SK-N-MC (cell line): ENCODE results near the gene DZIP1L.

Experiments used
- DNase-seq: peaks from one replicate; pipeline ENCODE4 v3.0.0-alpha.2; 2011; ENCODE audit warnings: low read depth, low spot score
- H3K27ac ChIP-seq: fragments of 200-600 bp; sonication (generic); 2 replicates; pipeline ENCODE4 v1.5.1; 2016; ENCODE audit warnings: mixed run types
- H3K36me3 ChIP-seq: fragments of 200-600 bp; sonication (generic); 2 replicates; pipeline ENCODE4 v1.6.1; 2017; ENCODE audit warnings: antibody characterized with exemption, low read length, mixed read lengths; ENCODE audit not compliant: insufficient read depth
- H3K4me3 ChIP-seq: fragments of 200-600 bp; sonication (generic); 2 replicates; pipeline ENCODE4 v1.5.1; 2016
- H3K9ac ChIP-seq: fragments of 200-600 bp; sonication (generic); 2 replicates; pipeline ENCODE4 v1.8.0; 2017; ENCODE audit warnings: mixed run types, mixed read lengths; ENCODE audit not compliant: insufficient read length
- H3K9me3 ChIP-seq: fragments of 200-600 bp; sonication (generic); 2 replicates; pipeline ENCODE4 v1.6.1; 2017; ENCODE audit warnings: low read depth, mild to moderate bottlenecking, antibody characterized with exemption, low read length, moderate library complexity, mixed read lengths
- EZH2 ChIP-seq: fragments of 200-600 bp; sonication (generic); IDR thresholded peaks from one replicate; pipeline ENCODE4 v1.6.1; 2017; ENCODE audit warnings: antibody characterized with exemption
- FOXP2 ChIP-seq: optimal IDR thresholded peaks from 2 replicates; pipeline ENCODE3; 2011; ENCODE audit warnings: mild to moderate bottlenecking, moderate library complexity; ENCODE audit not compliant: insufficient read depth; ENCODE audit errors: extremely low read length, control extremely low read depth
- POLR2AphosphoS5 ChIP-seq: IDR thresholded peaks from 2 replicates; pipeline ENCODE4 v1.6.1; 2012; ENCODE audit warnings: mild to moderate bottlenecking, low read depth, low read length, borderline replicate concordance

DZIP1L gene

GRCh38 chr3:138038725-138039462 is 76.5 kb downstream of the DZIP1L start:
- no peak for DNase-seq
- Histone ChIP-seq H3K4me3 (no peak overlapping the region), H3K9me3 (no peaks in the 10 kb centered on the region), H3K9ac (no peak overlapping the region), H3K36me3 (no peaks in the 10 kb centered on the region), H3K27ac (no peak overlapping the region)
- no peak for TF ChIP-seq POLR2AphosphoS5
- TF ChIP-seq EZH2: no peak
- no peak for TF ChIP-seq FOXP2

GRCh38 chr3:138036572-138036971 is 78.8 kb downstream of the DZIP1L start:
- TF ChIP-seq POLR2AphosphoS5 (no peak), EZH2 (no peak), FOXP2 (no peak)

GRCh38 chr3:138034918-138035317 is 80.5 kb downstream of the DZIP1L start:
- no peak for TF ChIP-seq FOXP2

More at GRCh38 chr3:138036572-138036971, 78.8 kb downstream of the DZIP1L start:
- Histone ChIP-seq H3K4me3 (no peak overlapping the region), H3K9ac (no peak overlapping the region), H3K27ac (no peak overlapping the region), H3K9me3 (no peaks in the 10 kb centered on the region), H3K36me3 (no peaks in the 10 kb centered on the region)
- no peak for DNase-seq

GRCh38 chr3:138033202-138033691 is 82.2 kb downstream of the DZIP1L start:
- no peak for TF ChIP-seq POLR2AphosphoS5
- TF ChIP-seq EZH2: no peak
- TF ChIP-seq FOXP2: no peak

More at GRCh38 chr3:138034918-138035317, 80.5 kb downstream of the DZIP1L start:
- Histone ChIP-seq H3K4me3 (no peak overlapping the region), H3K9ac (no peak overlapping the region), H3K9me3 (no peaks in the 10 kb centered on the region), H3K36me3 (no peaks in the 10 kb centered on the region), H3K27ac (no peak overlapping the region)
- no peak for DNase-seq

GRCh38 chr3:138032567-138032966 is 82.8 kb downstream of the DZIP1L start:
- H3K9ac ChIP-seq: no peak overlapping the region
- H3K27ac ChIP-seq: no peak overlapping the region
- DNase-seq: no peak
- no peak overlapping the region for H3K4me3 ChIP-seq
- H3K36me3 ChIP-seq: no peaks in the 10 kb centered on the region
- H3K9me3 ChIP-seq: no peaks in the 10 kb centered on the region
- no peak for TF ChIP-seq EZH2
- TF ChIP-seq POLR2AphosphoS5: no peak
- TF ChIP-seq FOXP2: no peak

More at GRCh38 chr3:138033202-138033691, 82.2 kb downstream of the DZIP1L start:
- Histone ChIP-seq H3K9ac (no peak overlapping the region), H3K36me3 (no peaks in the 10 kb centered on the region), H3K9me3 (no peaks in the 10 kb centered on the region), H3K27ac (no peak overlapping the region), H3K4me3 (no peak overlapping the region)
- no peak for DNase-seq

- H3K9me3 ChIP-seq: no peaks in the 10 kb centered on the region
- no peak for DNase-seq
Observed at GRCh38 chr3:138031536-138031935, 83.9 kb downstream of the DZIP1L start.

GRCh38 chr3:138030734-138031280 is 84.6 kb downstream of the DZIP1L start:
- no peaks in the 10 kb centered on the region for H3K36me3 ChIP-seq
- no peak overlapping the region for H3K9ac ChIP-seq
- H3K4me3 ChIP-seq: no peak overlapping the region
- no peak for DNase-seq
- no peak overlapping the region for H3K27ac ChIP-seq
- no peak for TF ChIP-seq FOXP2
- H3K9me3 ChIP-seq: no peaks in the 10 kb centered on the region

More at GRCh38 chr3:138031536-138031935, 83.9 kb downstream of the DZIP1L start:
- no peak overlapping the region for H3K9ac ChIP-seq
- no peaks in the 10 kb centered on the region for H3K36me3 ChIP-seq
- no peak for TF ChIP-seq POLR2AphosphoS5
- no peak for TF ChIP-seq FOXP2
- TF ChIP-seq EZH2: no peak
- H3K4me3 ChIP-seq: no peak overlapping the region
- H3K27ac ChIP-seq: no peak overlapping the region

- Histone ChIP-seq H3K4me3 (no peak overlapping the region), H3K9me3 (no peaks in the 10 kb centered on the region), H3K27ac (no peak overlapping the region), H3K36me3 (no peaks in the 10 kb centered on the region), H3K9ac (no peak overlapping the region)
- TF ChIP-seq FOXP2 (no peak), POLR2AphosphoS5 (no peak), EZH2 (no peak)
- DNase-seq: no peak
Observed at GRCh38 chr3:138027821-138028220, 87.6 kb downstream of the DZIP1L start.
